ENCODE data around the gene APOH. TPM values are rescaled to one million over a fixed set of nuclear protein-coding genes. Genes with fewer than 3 reads are reported as not detected.

APOH gene
- total RNA-seq, 6 experiments from 2014 or later: not detected

GRCh38 chr17:66190738-66191592, 38.2 kb downstream of the APOH start:
- Mint-ChIP-seq H3K4me1 (ENCODE audit: low read depth) (peaks cover 20% of the 10 kb centered on the region), H3K4me3 (peak overlapping the region; percentile 91), H3K9me3 (no peaks in the 10 kb centered on the region), H3K27ac (peak overlapping the region; percentile 78), H3K27me3 (ENCODE audit: insufficient read depth) (no peaks in the 10 kb centered on the region), H3K36me3 (ENCODE audit: low read depth) (no peaks in the 10 kb centered on the region)
- peak; percentile 24 for DNase-seq
- TF ChIP-seq CTCF (IDR thresholded peaks at IDR 0.05): no peak

- no peaks in the 10 kb centered on the region for H3K27me3 Mint-ChIP-seq (ENCODE audit: insufficient read depth)
- H3K4me1 Mint-ChIP-seq (ENCODE audit: low read depth): peaks cover 18% of the 10 kb centered on the region
- H3K4me3 Mint-ChIP-seq: no peak overlapping the region
- no peaks in the 10 kb centered on the region for H3K9me3 Mint-ChIP-seq
- no peak for TF ChIP-seq CTCF (IDR thresholded peaks at IDR 0.05)
- no peak overlapping the region for H3K27ac Mint-ChIP-seq
- peaks cover 5% of the 10 kb centered on the region for H3K36me3 Mint-ChIP-seq (ENCODE audit: low read depth)
- DNase-seq: no peak
Observed at GRCh38 chr17:66187718-66188117, 41.5 kb downstream of the APOH start.

- peaks cover 6% of the 10 kb centered on the region for H3K4me1 Mint-ChIP-seq (ENCODE audit: low read depth)
- H3K36me3 Mint-ChIP-seq (ENCODE audit: low read depth): peaks cover 15% of the 10 kb centered on the region
- no peak for DNase-seq
- H3K27ac Mint-ChIP-seq: no peak overlapping the region
- H3K4me3 Mint-ChIP-seq: no peak overlapping the region
- no peaks in the 10 kb centered on the region for H3K27me3 Mint-ChIP-seq (ENCODE audit: insufficient read depth)
- no peaks in the 10 kb centered on the region for H3K9me3 Mint-ChIP-seq
- TF ChIP-seq CTCF (IDR thresholded peaks at IDR 0.05): no peak
Observed at GRCh38 chr17:66185862-66186261, 43.4 kb downstream of the APOH start.

GRCh38 chr17:66184392-66184791, 44.8 kb downstream of the APOH start:
- Mint-ChIP-seq H3K27ac (no peak overlapping the region), H3K9me3 (no peaks in the 10 kb centered on the region), H3K4me3 (no peak overlapping the region), H3K27me3 (ENCODE audit: insufficient read depth) (no peaks in the 10 kb centered on the region), H3K36me3 (ENCODE audit: low read depth) (peaks cover 24% of the 10 kb centered on the region), H3K4me1 (ENCODE audit: low read depth) (no peaks in the 10 kb centered on the region)
- no peak for DNase-seq
- TF ChIP-seq CTCF (IDR thresholded peaks at IDR 0.05): no peak

- Mint-ChIP-seq H3K27me3 (ENCODE audit: insufficient read depth) (no peaks in the 10 kb centered on the region), H3K36me3 (ENCODE audit: low read depth) (peaks cover 24% of the 10 kb centered on the region), H3K4me1 (ENCODE audit: low read depth) (no peaks in the 10 kb centered on the region), H3K4me3 (no peak overlapping the region), H3K9me3 (no peaks in the 10 kb centered on the region), H3K27ac (no peak overlapping the region)
- TF ChIP-seq CTCF (IDR thresholded peaks at IDR 0.05): no peak
- DNase-seq: no peak
Observed at GRCh38 chr17:66183529-66183928, 45.7 kb downstream of the APOH start.
